Uterus (tissue), 2 donors: Measurements from ENCODE around the gene NRDE2.

Experiments used
- POLR2A ChIP-seq, 2 donors: fragments of 450-650 bp; IDR thresholded peaks; one replicate each; pipeline ENCODE4 v1.6.1; 2016; ENCODE audit warnings: antibody characterized with exemption in 2 of 2, mild to moderate bottlenecking in 1 of 2, moderate library complexity in 1 of 2
- TF ChIP-seq, protein P1 (sequence below), 4 experiments: fragments of 200-600 bp in 2 of 4; fragments of 450-650 bp in 2 of 4; sonication (generic) in 2 of 4; IDR thresholded peaks; one replicate each; pipeline ENCODE4 v1.5.1; 2016 to 2019; ENCODE audit warnings: antibody characterized with exemption in 4 of 4, mild to moderate bottlenecking in 2 of 4, moderate library complexity in 1 of 4

DNA sequence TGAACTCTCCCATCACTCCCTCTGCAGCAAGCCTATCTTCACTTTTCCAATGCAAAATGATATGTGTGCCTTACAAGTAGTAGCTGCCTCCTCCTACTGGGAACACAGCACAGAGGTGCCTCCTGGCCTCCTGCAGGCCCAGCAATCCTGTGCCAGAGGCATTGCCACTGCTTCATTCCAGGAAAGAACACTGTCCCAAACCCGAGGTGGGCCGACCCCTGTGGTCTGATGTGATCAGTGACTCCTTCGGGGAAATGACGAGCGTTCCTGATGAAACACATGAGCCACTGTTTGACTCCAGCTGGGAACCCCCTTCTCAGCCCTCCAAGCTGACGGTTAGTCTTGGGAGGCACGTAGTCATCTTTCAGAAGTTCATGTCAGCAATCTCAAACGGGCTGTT, 55.9 kb downstream of the NRDE2 start:
- TF ChIP-seq, protein P1, sequence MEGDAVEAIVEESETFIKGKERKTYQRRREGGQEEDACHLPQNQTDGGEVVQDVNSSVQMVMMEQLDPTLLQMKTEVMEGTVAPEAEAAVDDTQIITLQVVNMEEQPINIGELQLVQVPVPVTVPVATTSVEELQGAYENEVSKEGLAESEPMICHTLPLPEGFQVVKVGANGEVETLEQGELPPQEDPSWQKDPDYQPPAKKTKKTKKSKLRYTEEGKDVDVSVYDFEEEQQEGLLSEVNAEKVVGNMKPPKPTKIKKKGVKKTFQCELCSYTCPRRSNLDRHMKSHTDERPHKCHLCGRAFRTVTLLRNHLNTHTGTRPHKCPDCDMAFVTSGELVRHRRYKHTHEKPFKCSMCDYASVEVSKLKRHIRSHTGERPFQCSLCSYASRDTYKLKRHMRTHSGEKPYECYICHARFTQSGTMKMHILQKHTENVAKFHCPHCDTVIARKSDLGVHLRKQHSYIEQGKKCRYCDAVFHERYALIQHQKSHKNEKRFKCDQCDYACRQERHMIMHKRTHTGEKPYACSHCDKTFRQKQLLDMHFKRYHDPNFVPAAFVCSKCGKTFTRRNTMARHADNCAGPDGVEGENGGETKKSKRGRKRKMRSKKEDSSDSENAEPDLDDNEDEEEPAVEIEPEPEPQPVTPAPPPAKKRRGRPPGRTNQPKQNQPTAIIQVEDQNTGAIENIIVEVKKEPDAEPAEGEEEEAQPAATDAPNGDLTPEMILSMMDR (IDR thresholded peaks at IDR 0.05): no peak
- TF ChIP-seq POLR2A (IDR thresholded peaks at IDR 0.05): no peak
